Activated CD4-positive, alpha-beta T cell treated with anti-CD3 and anti-CD28 coated beads, Interleukin-2, Interleukin-4, amounts not matched to agents 100 ng/mL and 50 ng/mL, durations not matched to agents 16 hours and 8 hours (primary cell): ENCODE data around the gene PPP1R3F.
"Not testable (repeated sequence)": the region's sequence is repeated elsewhere in the genome, so short reads cannot be mapped to it uniquely, and the experiment has no call there.

ENCODE experiments used
- DNase-seq: peaks from one replicate; pipeline ENCODE4 v3.0.0-alpha.2; 2020; ENCODE audit warnings: low spot score

Gene PPP1R3F

DNA sequence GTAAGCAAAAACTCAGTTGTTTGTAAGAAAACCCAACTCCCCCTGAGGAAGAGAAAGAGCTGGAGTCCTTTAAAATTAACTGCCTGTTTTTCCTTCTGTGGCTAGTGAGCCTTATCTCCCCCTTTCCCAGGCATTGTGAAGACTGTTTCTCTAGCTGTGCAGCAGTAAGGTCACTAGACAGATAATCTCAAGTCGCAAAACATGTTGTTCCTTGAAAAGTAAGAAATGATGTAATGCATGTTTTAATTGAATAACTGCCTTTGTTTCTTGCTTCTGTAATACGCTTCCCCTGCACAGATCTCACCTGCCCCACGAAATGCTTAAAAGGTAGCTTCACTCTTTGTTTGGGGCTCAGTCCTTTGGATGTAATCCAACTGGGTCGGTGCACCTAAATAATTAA is 46.5 kb downstream of the PPP1R3F start:
- DNase-seq = no peak

DNA sequence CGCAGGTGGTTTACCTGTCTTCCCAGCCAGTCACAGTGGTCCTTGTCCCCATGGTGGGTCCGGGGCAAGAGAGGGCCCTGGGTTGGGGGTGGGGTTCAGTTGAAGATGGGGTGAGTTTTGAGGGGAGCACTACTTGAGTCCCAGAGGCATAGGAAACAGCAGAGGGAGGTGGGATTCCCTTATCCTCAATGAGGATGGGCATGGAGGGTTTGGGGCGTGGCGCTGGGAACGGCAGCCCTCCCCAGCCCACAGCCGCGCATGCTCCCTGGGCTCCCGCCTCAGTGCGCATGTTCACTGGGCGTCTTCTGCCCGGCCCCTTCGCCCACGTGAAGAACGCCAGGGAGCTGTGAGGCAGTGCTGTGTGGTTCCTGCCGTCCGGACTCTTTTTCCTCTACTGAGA is 52.1 kb downstream of the PPP1R3F start, which contains the start of gene GAGE12J:
TSS of gene GAGE12J (plus strand) at position 301 of the 400 bp plus-strand sequence. CDS start 1,157 bp downstream, outside the sequence.
- not testable (repeated sequence) for DNase-seq

DNA sequence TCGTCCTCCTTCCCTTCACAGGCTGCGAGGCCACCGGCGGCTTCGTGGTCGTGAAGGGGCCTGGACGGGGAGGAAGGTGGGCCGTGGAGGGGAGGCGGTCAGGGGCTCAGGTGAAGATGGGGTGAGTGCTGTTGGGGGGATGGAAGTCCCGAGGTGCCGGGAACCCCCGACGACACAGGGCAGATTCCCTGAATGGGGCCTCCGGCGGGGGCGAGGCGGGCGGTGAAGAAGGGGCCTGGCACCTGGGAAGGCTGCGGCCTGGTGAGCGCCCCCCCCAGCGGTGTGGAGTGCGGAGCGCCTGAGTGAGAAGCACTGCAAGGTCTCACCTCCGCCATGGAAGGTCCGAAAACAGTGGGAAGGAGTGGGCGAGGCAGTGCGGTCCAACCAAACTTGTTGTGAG is 52.7 kb downstream of the PPP1R3F start:
- DNase-seq = not testable (repeated sequence)

DNA sequence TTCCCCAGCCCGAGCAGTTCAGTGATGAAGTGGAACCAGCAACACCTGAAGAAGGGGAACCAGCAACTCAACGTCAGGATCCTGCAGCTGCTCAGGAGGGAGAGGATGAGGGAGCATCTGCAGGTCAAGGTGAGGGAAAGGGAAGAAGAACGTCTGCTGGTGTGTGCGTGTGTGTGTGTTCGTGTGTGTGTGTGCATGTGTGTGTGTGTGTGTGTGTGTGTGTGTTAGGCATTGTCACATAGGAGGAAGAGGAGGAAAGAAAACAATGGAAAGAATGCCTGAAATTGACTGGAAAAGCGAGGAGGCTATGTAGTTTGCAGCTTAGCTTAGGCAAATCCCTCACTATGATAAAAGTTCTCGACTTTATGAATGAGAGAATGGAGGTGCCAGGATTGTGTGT is 54.1 kb downstream of the PPP1R3F start:
- not testable (repeated sequence) for DNase-seq

DNA sequence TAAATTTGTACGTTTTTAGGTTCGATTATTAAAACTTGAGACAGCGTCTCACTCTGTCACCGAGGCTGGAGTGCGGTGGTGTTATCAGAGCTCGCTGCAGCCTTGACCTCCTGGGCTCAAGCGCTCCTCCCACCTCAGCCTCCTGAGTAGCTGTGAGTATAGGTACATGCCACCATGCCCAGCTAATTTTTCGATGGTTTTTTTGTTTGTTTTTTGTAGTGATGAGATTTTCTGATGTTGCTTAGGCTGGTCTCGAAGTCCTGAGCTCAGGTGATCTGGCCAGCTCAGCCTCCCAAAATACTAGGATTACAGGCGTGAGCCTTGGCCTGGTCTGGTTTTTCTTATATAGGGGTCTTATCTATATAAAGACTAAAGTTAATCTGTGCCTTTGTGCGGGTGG is 60.8 kb downstream of the PPP1R3F start:
- not testable (repeated sequence) for DNase-seq

DNA sequence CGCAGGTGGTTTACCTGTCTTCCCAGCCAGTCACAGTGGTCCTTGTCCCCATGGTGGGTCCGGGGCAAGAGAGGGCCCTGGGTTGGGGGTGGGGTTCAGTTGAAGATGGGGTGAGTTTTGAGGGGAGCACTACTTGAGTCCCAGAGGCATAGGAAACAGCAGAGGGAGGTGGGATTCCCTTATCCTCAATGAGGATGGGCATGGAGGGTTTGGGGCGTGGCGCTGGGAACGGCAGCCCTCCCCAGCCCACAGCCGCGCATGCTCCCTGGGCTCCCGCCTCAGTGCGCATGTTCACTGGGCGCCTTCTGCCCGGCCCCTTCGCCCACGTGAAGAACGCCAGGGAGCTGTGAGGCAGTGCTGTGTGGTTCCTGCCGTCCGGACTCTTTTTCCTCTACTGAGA is 61.7 kb downstream of the PPP1R3F start, which contains the start of gene GAGE13:
TSS of gene GAGE13 (plus strand) at position 301 of the 400 bp plus-strand sequence. CDS start 1,156 bp downstream, outside the sequence.
- DNase-seq = not testable (repeated sequence)

DNA sequence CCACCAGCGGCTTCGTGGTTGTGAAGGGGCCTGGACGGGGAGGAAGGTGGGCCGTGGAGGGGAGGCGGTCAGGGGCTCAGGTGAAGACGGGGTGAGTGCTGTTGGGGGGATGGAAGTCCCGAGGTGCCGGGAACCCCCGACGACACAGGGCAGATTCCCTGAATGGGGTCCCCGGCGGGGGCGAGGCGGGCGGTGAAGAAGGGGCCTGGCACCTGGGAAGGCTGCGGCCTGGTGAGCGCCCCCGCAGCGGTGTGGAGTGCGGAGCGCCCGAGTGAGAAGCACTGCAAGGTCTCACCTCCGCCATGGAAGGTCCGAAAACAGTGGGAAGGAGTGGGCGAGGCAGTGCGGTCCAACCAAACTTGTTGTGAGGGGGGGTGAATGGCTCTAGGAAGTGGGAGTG is 62.2 kb downstream of the PPP1R3F start:
- not testable (repeated sequence) for DNase-seq
